Measurements from ENCODE around the gene TNFAIP8L3.

The TNFAIP8L3 gene

GRCh38 chr15:51088585-51088984, 6.1 kb downstream of the TNFAIP8L3 start:
- Histone ChIP-seq H3K27ac (no peak overlapping the region), H3K4me1 (ENCODE audit: control insufficient read depth in 1 of 2, insufficient read depth in 1 of 2, low read depth in 1 of 2, low read length in 1 of 2) (peaks cover 2 to 4% of the 10 kb centered on the region in 2 experiments), H3K9me3 (no peaks in the 10 kb centered on the region), H3K27me3 (peaks cover 83% of the 10 kb centered on the region), H3K36me3 (no peaks in the 10 kb centered on the region), H3K4me3 (ENCODE audit: low read depth in 1 of 2, low read length in 1 of 2) (no peak overlapping the region)
- no peak for TF ChIP-seq CTCF (IDR thresholded peaks at IDR 0.05)

GRCh38 chr15:51087513-51087912, 7.2 kb downstream of the TNFAIP8L3 start:
- Histone ChIP-seq H3K4me1 (ENCODE audit: control insufficient read depth in 1 of 2, insufficient read depth in 1 of 2, low read depth in 1 of 2, low read length in 1 of 2) (no peaks in the 10 kb centered on the region), H3K9me3 (no peaks in the 10 kb centered on the region), H3K27me3 (peaks cover 72% of the 10 kb centered on the region), H3K4me3 (ENCODE audit: low read depth in 1 of 2, low read length in 1 of 2) (no peak overlapping the region), H3K36me3 (no peaks in the 10 kb centered on the region), H3K27ac (no peak overlapping the region)
- TF ChIP-seq CTCF (IDR thresholded peaks at IDR 0.05): no peak

GRCh38 chr15:51086409-51086808, 8.3 kb downstream of the TNFAIP8L3 start:
- H3K4me3 ChIP-seq (ENCODE audit: low read depth in 1 of 2, low read length in 1 of 2): no peak overlapping the region
- H3K9me3 ChIP-seq: no peaks in the 10 kb centered on the region
- no peaks in the 10 kb centered on the region for H3K36me3 ChIP-seq
- no peaks in the 10 kb centered on the region for H3K4me1 ChIP-seq (ENCODE audit: control insufficient read depth in 1 of 2, insufficient read depth in 1 of 2, low read depth in 1 of 2, low read length in 1 of 2)
- TF ChIP-seq CTCF (IDR thresholded peaks at IDR 0.05): no peak
- H3K27ac ChIP-seq: no peak overlapping the region
- peaks cover 62% of the 10 kb centered on the region for H3K27me3 ChIP-seq

- TF ChIP-seq CTCF (IDR thresholded peaks at IDR 0.05): no peak
- peaks cover 62% of the 10 kb centered on the region for H3K27me3 ChIP-seq
- H3K4me1 ChIP-seq (ENCODE audit: control insufficient read depth in 1 of 2, insufficient read depth in 1 of 2, low read depth in 1 of 2, low read length in 1 of 2): no peaks in the 10 kb centered on the region
- no peak overlapping the region for H3K27ac ChIP-seq
- H3K4me3 ChIP-seq (ENCODE audit: low read depth in 1 of 2, low read length in 1 of 2): no peak overlapping the region
- H3K36me3 ChIP-seq: no peaks in the 10 kb centered on the region
- no peaks in the 10 kb centered on the region for H3K9me3 ChIP-seq
These were observed 8.9 kb downstream of the TNFAIP8L3 start for GRCh38 chr15:51085764-51086163.

- no peaks in the 10 kb centered on the region for H3K4me1 ChIP-seq (ENCODE audit: control insufficient read depth in 1 of 2, insufficient read depth in 1 of 2, low read depth in 1 of 2, low read length in 1 of 2)
- no peak for TF ChIP-seq CTCF (IDR thresholded peaks at IDR 0.05)
- peaks cover 48% of the 10 kb centered on the region for H3K27me3 ChIP-seq
- H3K9me3 ChIP-seq: no peaks in the 10 kb centered on the region
- H3K27ac ChIP-seq: no peak overlapping the region
- H3K4me3 ChIP-seq (ENCODE audit: low read depth in 1 of 2, low read length in 1 of 2): no peak overlapping the region
- no peaks in the 10 kb centered on the region for H3K36me3 ChIP-seq
These were observed 11.0 kb downstream of the TNFAIP8L3 start for GRCh38 chr15:51083641-51084166.

GRCh38 chr15:51082246-51082645, 12.5 kb downstream of the TNFAIP8L3 start:
- TF ChIP-seq CTCF (IDR thresholded peaks at IDR 0.05): no peak

More at GRCh38 chr15:51082246-51082645, 12.5 kb downstream of the TNFAIP8L3 start:
- Histone ChIP-seq H3K9me3 (no peaks in the 10 kb centered on the region), H3K4me1 (ENCODE audit: control insufficient read depth in 1 of 2, insufficient read depth in 1 of 2, low read depth in 1 of 2, low read length in 1 of 2) (peaks cover 4 to 7% of the 10 kb centered on the region in 2 experiments), H3K4me3 (ENCODE audit: low read depth in 1 of 2, low read length in 1 of 2) (no peak overlapping the region), H3K27ac (no peak overlapping the region), H3K27me3 (peaks cover 35% of the 10 kb centered on the region), H3K36me3 (no peaks in the 10 kb centered on the region)
